GM19193 (cell line): Measurements from ENCODE around the gene PSMD11.
A peak's percentile ranks its signal among the peaks of the same experiment; 100 is the strongest.

Experiments used
- POLR2A ChIP-seq: IDR thresholded peaks from 4 replicates; pipeline ENCODE4 v1.6.1; 2011; ENCODE audit not compliant: insufficient read depth, insufficient read length; ENCODE audit errors: extremely low read depth

The PSMD11 gene

DNA sequence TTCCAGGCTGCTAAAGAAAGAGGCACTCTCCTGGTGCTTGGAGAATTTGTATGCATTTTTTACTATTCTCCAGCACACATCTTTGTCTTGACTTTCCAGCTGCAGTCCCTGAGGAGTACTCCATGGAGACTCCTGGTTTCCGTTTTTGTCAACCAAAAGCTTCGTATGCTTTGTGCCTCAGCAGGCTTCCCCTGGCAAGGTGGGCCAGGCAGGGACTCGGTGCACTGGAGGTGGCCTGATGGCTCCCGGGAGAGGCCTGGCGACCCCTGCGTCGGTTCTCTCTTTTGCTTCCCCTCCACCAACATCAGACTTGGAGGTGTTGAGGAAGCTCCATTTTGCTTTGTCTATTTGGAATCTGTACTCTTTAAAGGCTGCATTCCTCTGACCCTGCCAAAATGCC is 66.2 kb downstream of the PSMD11 start:
- TF ChIP-seq POLR2A = no peak

DNA sequence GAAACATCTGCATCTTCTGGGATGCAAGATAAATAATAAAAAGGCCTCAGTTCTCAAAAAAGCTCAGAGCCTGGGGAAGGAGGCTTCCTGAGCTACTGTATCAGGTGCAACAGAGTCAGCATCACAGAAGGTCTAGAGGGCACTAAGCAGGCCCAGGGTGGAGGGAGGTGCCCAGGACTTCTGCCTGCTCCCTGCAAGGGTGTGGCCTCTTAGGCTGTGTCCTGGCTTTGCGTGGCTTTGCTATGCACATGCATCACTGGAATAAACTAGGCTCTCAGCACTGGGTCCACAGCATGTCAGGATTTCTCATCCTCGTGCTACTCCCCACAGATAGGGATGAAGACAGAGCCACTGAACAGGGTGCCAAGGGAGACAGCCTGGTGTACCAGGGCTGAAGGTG is 68.0 kb downstream of the PSMD11 start:
- TF ChIP-seq POLR2A = no peak

DNA sequence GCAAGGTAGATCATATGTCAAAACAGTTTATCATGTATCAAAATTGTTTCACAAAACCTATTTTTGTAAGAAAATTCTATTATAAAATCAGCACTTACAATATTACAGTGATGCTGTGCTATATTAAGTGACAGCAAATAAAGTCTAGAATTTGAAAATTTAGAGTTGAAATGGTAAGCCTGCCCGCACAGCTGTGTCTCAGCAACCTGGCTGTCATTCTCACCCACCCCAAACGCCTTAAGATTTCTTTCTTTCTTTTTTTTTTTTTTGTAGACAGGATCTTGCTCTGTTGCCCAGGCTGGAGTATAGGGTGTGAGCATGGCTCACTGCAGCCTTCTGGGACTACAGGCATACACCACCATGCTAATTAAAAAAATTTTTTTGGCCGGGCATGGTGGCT is 69.3 kb downstream of the PSMD11 start:
- TF ChIP-seq POLR2A = no peak

DNA sequence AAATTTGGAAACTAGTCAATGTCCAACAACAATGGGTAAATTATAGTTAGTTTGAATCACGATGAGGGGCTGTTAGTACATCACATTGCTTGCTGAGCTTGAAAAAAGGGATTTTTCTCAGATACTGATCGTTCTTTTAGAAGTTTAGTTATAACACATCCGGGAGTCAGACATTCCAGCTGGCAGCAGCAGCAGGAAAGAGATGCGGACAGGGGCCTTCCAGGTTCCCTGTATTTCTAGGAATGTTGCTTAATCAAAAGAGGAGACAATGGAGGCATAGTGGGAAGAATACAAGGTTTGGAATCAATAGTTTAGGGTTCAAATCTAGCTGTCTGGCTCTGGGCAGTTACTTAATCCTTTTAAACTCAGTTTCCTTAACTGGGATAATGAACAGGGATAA is 70.3 kb downstream of the PSMD11 start:
- TF ChIP-seq POLR2A = no peak

DNA sequence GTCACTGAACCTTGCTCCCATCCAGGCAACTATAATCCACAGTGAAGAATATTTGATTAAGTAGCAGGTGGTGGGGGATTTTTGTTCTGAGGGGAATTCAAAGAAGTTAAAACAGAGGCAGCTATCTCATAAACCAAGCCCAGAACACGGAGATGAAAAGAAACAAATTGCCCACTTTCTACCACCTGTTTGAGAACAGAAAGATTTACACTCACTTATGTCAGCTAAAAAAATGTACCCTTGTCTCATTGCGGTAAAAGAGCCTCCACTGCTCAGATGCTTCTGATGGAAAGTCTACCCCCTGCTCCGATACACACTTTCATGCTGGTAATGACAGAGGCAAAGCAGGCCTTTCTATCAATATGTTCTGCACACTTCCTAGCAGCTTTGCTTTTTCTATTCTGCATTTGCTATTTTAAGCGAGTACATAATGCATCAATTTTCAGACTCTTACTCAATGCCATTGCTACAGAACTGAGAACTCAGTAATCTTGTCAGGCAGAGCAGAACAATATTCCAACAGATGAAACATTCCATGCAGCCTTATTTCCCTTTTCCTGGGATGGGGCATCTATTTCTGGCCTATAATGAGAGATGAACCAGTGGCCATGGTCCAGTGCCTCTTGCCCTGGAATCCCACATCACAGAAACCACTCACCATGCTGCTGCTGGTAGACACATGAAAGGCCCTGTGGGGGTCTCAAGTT is 71.5 kb downstream of the PSMD11 start:
- no peak for TF ChIP-seq POLR2A

DNA sequence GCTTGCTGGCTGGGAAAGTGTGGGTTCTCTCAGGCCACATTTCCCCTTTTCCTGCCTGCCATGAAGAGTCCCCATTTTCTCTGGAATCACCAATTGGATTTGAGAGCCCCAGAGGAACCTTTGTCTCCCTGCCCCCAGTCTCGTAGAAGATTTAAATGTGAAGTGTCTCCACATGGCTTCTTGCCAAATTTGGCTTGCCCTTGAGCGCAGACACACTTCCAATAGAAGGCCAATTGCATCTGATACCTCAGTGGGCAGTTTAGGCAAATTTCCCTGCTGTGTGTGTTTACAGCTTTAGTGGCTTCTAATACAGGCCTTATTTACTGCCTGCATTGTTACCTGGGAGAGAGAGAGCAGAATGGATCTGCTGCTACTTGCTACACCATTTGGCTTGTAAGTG is 72.1 kb downstream of the PSMD11 start:
- TF ChIP-seq POLR2A = no peak

DNA sequence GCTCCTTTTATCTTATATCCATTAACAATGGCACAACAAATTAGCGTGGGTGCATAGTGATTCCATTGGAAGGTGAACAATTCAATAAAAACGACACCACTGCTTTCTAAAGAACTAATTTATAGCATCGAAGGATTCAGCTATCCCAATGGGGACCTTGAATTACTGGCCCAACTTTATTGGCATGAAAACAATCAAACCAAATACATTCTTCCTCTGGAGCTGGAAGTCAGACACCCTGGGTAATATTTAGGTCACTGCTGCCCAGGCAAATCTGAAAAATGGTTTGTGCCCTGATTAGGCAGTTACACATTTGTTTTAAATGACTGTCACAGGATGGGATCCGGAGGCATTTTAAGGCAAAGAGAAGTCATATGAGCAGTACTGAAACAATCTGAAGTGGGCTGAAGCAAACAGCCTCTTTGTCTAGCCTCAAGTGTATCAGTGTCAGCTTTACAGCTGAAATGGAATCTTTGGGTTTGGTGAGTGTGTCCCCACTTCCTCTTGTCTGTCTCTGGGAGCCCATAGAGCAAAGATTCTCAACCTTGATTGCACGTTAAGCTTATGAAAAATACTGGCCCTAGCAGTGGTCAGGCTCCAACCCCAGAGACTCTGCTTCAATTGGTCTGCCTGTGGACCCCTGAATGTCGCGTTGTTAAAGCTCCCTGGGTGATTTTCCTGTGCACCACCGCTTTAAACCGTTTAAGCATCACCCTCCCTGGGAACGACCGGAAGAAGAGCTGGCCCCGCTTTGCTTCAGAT is 72.8 kb downstream of the PSMD11 start:
- TF ChIP-seq POLR2A = no peak

DNA sequence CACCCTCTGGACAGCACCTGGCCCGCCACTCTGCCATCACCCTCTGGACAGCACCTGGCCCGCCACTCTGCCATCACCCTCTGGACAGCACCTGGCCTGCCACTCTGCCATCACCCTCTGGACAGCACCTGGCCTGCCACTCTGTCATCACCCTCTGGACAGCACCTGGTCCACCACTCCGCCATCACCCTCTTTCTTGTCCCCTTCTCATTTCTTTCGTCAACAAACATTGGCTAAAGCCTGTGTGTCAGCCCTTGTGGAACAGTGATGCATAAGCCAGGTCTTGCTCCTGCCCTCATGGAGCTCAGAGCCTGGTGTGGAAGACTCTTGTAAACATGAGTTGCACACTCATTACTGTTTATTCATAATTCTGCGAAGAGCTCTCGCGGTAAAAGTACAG is 73.7 kb downstream of the PSMD11 start:
- TF ChIP-seq POLR2A = no peak

DNA sequence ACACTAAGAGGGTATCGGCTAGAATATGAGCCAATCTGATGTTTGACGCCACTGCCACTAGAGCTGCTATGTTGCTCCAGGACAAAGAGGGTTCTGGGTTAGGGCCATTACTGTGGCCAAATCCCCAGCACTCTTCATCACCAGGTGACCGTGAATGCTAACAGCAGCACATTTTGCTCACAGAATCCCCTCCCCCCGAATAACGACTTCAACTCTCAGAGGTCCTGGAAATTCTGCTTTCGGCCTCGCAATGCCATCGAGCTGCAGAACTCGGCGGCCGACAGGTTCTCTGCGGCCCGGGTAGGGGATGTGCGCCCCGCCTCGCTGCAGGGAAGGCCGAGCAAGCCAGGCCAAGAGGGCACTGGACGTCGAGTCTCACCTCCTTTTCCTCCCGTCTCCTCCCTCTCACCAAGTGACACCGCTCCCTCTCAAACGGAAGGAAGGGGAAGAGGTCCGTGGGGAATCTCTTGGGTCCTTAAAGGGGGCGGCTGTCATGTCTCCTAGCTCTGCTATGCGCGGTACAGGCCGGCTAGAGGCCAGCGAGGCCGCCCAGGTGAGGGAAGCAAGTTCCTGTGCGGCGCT is 74.4 kb downstream of the PSMD11 start:
- no peak for TF ChIP-seq POLR2A

DNA sequence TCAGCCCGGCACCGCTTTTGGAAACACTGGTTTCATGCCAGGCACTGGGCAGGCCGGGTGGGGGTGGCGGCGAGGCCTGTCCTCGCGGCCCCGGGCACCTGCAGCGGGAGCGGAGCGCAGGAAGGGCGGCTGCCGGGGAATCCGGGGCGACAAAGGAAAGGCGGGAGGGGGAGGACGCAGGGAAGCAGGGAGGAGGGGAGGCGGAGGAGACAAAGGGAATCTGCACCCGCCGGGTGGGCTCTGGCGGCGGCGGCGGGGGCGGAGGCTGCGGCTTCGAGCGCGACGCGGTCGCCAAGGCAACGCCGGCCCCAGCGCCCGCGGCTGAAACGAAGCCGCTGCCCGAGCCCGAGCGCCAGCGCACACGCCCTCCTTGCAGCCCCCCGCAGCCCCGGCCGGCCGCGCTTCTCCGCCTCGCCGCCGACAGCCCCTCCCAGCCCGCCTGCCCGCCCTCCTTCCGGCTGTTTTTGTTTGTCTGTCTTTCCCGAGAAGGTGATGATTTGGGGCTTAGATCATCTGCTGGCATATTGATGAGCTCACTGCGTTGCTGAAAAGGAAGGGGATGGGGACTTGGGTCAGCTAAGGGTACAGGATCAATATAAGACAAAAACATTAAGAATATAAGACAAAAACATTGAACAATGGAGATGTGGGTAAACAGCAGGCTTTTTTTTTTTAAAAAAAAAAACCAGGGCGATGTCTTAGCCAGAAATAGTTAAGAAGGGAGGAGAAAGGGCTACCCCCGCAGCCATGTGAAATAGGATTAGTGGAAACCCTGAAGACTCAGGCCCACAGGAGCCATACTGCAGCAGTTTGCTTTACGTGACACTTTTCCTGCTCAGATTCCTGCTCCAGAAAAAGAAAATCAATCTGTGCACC is 75.2 kb downstream of the PSMD11 start:
- peak; percentile 7 for TF ChIP-seq POLR2A

DNA sequence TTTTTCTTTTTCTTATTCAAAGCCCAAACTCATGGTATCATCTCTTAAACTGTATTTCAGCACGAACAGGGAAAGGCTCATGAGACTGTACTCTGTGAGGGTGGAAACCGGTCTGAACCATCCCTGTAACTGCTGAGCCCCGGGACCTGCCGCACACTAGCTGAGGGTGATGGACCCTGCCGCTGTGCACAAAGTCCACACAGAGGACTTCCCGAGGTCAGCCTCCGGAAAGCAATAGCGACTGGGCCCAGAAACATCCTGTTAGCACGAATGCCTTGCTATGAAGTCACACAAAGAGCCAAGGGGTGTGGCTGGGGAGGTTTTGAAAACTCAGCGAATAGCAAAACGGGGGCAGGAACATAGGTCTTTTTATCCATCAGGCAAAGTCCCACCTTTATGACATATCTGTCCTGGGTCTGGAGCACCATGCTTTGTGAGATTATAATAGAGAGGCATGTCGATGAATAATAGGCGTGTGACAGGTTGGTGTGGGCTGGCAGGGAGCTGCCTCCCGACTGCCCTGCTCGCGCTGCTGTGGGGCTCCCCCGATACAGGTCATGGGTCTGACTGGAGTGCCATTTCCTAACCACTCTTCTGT is 75.9 kb downstream of the PSMD11 start:
- TF ChIP-seq POLR2A = peak; percentile 67

DNA sequence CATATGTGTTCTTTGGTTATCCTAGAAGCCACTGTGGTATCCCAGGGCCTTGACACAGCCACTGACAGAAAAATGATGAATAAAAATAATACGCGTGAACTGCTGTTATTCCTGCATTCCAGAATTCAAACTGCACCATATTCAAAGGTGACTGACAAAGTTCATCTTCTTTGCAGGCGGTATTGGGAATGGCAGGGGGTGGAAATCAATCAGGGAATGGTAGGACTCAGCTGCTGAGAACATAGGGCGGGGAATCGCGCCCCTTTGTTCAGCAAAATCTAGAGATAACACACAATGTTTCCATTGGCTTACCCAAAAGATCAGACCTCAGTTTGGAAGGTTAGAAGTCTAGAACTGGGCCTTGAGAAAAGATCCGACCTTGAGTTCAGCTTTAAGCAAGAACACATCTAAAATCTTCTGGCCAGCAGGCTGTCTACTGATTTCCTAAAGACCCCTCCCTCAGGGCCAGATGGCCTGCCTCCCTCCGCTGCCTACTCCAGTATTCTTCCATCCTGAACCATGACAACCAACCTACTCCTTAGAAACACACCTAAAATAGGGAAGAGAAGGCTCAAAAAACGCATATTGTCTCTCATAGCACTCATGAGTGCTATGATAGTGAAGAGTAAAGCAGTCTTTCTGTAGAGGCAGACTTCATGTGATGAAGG is 76.6 kb downstream of the PSMD11 start:
- no peak for TF ChIP-seq POLR2A

DNA sequence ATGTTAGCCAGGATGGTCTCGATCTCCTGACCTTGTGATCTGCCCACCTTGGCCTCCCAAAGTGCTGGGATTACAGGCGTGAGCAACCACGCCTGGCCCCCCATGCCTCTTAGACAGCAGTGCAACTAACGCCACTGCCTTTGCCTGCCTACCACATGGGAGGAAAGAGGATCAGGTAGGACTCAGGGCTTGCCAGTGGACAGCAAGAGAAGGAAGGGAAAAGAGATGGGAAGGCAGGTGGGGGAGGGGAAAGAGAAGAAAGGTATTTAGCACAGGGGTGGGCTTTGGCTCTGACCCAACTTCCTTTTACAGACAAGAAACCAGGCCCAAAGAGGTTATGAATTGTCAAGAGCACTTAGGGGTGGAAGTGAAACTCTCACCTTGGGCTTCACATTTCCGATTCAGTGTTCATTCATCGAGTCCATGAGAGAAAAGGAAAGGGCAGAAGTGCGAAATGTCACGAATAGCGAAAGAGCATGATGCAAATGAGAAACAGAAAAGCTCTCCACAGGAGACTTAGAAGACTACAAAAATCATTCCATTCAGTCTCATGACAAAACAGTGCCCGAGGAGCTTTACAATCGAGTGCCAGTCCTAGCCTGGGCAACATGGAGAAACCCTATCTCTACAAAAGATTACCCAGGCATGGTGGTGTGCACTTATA is 78.8 kb downstream of the PSMD11 start:
- peak; percentile 47 for TF ChIP-seq POLR2A
